Ovary (tissue), 9 donors: ENCODE results near the gene ACO2. TPM values are rescaled to one million over a fixed set of nuclear protein-coding genes. Genes with fewer than 3 reads are reported as not detected.

Experiments used
- DNase-seq, 5 donors: peaks; one replicate each; pipeline ENCODE4 v3.0.0-alpha.2; 2019 to 2020
- H3K27ac ChIP-seq, 2 donors: fragments of 200-600 bp; one replicate each; pipeline versions ENCODE4 v1.5.1 to v1.8.0; 2019 to 2022
- H3K27me3 ChIP-seq: fragments of 200-600 bp; one replicate; pipeline ENCODE4 v1.8.0; 2022
- H3K36me3 ChIP-seq: fragments of 200-600 bp; sonication (generic); one replicate; pipeline ENCODE4 v1.5.1; 2019
- H3K4me1 ChIP-seq: one replicate; pipeline ENCODE4 v1.8.1; 2013; ENCODE audit warnings: mild to moderate bottlenecking, moderate library complexity; ENCODE audit not compliant: insufficient read depth
- H3K4me3 ChIP-seq: fragments of 200-600 bp; sonication (generic); one replicate; pipeline ENCODE4 v1.5.1; 2017
- H3K9me3 ChIP-seq, 2 donors: fragments of 200-600 bp in 1 of 2; sonication (generic) in 1 of 2; one replicate each; pipeline versions ENCODE4 v1.5.1 to v1.8.1; 2013 to 2019; ENCODE audit warnings: mild to moderate bottlenecking in 1 of 2, moderate library complexity in 1 of 2
- EP300 ChIP-seq: sonication (generic); formaldehyde crosslinking; IDR thresholded peaks from one replicate; pipeline ENCODE4 v1.6.1; 2017; ENCODE audit warnings: antibody characterized with exemption
- POLR2A ChIP-seq: fragments of 450-650 bp; IDR thresholded peaks from one replicate; pipeline ENCODE4 v1.6.1; 2017; ENCODE audit warnings: antibody characterized with exemption, mild to moderate bottlenecking, moderate library complexity
- WGBS, 3 donors: extraction: QIAGEN DNeasy Blood & Tissue Kit in 1 of 3; methylation state at CpG; one replicate each; pipeline versions ENCODE4 v1.1.5 to v1.1.7; 2013 to 2017; 5-methylcytosine and 5-hydroxymethylcytosine counted together
- intact Hi-C, 4 donors: fragments of 100-400 bp; cut with DNase I; formaldehyde crosslinking; loops; one replicate each; pipeline versions ENCODE4 v1.11.0 to v1.15.1; 2022 to 2023
- polyA plus RNA-seq, 2 donors: library from polyadenylated mRNA; stranded (reverse); fragments of 200-250 nt in 1 of 2; fragments of 350-450 nt in 1 of 2; fragmentation: Illumina TruSeq in 1 of 2; extraction: RNeasy Lipid Tissue Mini Kit (QIAGEN cat#74804) in 1 of 2; gene quantifications; one replicate each; pipeline ENCODE4 v1.2.3, GENCODE V29; 2013 to 2014
- total RNA-seq, 7 donors: library from RNA; depleted of rRNA in 2 of 7; stranded (reverse); fragments of >200 nt in 2 of 7; fragmentation: NEBNext Ultra II Directional in 3 of 7; extraction: Animal tissue kit (Norgen Biotek cat#: 25700) in 3 of 7; gene quantifications; one replicate each; pipeline versions ENCODE4 v1.1.0 to v1.2.4, GENCODE V29; 2016 to 2023
- TF ChIP-seq, protein P1 (sequence below), 3 donors: fragments of 450-650 bp in 2 of 3; fragments of 200-600 bp in 1 of 3; IDR thresholded peaks; one replicate each; pipeline versions ENCODE4 v1.5.1 to v1.8.0; 2016 to 2022; ENCODE audit warnings: antibody characterized with exemption in 3 of 3, mild to moderate bottlenecking in 1 of 3
- donor health status: DM: no; HTN: no; CAD: no; lungs with moderate emphysema.
- donor health status: DM: no; HTN: no; CAD: no.
- donor health status: Bipolar disorder and iron deficiency.
- donor health status: DM: yes; HTN: yes; CAD: no.
- donor health status: DM: no; HTN: no; CAD: no.
- donor health status: DM: yes; HTN: yes; CAD: no.

Gene ACO2
- total and polyA plus RNA-seq, 9 donors: 20.6 to 99.1 (median 50.7) TPM

DNA sequence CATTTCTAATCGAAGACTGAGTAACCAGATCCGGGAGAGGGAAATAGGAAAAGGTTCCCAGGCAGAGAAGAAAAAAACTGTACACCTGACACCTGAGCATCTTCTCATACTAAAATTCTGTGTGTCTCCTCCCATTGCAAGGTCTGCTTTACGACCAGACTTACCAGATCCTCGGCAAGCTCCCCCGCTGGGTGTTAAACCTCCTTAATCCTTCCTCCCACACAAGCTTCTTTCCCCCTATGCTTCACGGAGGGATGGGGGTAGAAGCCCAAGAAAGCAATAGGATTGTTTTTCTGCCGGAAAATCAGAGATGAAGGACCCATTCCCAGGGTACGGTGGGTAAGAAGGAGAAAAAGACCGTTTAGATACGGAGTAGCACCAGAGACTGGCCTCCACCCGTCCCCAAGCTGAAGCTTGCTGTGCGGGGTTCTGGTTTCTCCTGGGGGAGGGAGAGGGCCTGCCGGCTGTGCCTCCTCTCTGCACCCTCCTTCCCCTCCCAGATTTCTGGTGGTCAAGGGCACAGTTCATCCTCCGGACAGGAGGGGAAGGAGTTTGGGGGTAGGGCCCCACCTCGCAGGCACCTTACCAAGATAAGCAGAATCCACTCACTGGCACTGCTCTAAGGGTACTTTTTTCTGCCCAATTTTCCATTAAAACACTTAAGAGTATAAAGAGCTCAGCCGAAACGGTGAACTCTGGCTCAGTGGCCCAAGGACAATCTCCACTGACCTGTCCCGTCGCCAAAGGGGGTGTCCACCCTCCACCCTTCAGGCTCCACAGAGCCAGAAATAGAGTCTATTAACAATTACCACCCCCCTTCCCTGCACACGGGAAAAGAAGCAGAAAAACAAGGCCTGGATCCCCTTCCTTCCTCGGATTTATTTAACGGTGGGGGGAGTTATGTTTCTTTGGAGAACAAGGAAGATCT is 23.5 kb upstream of the ACO2 start:
- peak overlapping the region; percentile 82 to 98 for H3K27ac ChIP-seq
- H3K4me3 ChIP-seq: peak overlapping the region; percentile 94
- peak in 4 of 5 donors; percentile 47 to 57 (median 55) for DNase-seq
- no peaks in the 10 kb centered on the region for H3K9me3 ChIP-seq
- H3K27me3 ChIP-seq: no peaks in the 10 kb centered on the region
- TF ChIP-seq EP300: no peak
- TF ChIP-seq, protein P1, sequence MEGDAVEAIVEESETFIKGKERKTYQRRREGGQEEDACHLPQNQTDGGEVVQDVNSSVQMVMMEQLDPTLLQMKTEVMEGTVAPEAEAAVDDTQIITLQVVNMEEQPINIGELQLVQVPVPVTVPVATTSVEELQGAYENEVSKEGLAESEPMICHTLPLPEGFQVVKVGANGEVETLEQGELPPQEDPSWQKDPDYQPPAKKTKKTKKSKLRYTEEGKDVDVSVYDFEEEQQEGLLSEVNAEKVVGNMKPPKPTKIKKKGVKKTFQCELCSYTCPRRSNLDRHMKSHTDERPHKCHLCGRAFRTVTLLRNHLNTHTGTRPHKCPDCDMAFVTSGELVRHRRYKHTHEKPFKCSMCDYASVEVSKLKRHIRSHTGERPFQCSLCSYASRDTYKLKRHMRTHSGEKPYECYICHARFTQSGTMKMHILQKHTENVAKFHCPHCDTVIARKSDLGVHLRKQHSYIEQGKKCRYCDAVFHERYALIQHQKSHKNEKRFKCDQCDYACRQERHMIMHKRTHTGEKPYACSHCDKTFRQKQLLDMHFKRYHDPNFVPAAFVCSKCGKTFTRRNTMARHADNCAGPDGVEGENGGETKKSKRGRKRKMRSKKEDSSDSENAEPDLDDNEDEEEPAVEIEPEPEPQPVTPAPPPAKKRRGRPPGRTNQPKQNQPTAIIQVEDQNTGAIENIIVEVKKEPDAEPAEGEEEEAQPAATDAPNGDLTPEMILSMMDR (IDR thresholded peaks at IDR 0.05): no peak
- peaks cover 6% of the 10 kb centered on the region for H3K4me1 ChIP-seq
- 0 to 1% (median 1%) methylated on average over 22 of the region's 22 CpGs for WGBS, 3 donors
- intact Hi-C loops: no loop called here
- no peaks in the 10 kb centered on the region for H3K36me3 ChIP-seq

DNA sequence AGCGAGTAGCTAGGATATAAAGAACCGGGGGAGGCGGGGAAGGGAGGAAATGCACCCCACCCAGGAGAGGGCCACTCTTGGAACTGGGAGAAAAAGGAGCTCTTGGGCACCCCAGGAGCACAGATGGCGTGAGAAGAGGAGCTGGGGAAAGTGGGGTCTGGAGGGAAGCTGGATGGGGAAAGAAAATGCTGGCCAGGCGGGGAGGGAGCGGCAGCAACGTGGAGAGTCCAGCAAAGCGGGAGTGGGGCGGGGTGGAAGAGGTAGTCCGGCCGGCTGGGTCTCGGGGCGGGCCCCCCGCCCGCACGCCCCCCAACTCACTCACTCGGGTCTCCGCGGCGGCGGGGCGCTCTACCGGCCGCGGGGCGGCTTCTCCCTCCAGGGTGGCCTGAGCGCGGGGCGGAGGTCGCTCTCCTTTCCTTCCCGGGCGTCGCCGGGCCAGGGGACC is 22.8 kb upstream of the ACO2 start:
- Histone ChIP-seq H3K27me3 (no peaks in the 10 kb centered on the region), H3K4me1 (peaks cover 6% of the 10 kb centered on the region), H3K4me3 (peak overlapping the region; percentile 94), H3K36me3 (no peaks in the 10 kb centered on the region), H3K9me3 (no peaks in the 10 kb centered on the region), H3K27ac (peak overlapping the region; percentile 82 to 98)
- peak; percentile 39 to 67 (median 60) for DNase-seq
- WGBS, 3 donors: 0 to 1% (median 1%) methylated on average over 25 to 34 of the region's 34 CpGs
- TF ChIP-seq EP300 (no peak), POLR2A (no peak)
- TF ChIP-seq, protein P1 (IDR thresholded peaks at IDR 0.05): no peak
- intact Hi-C loops: no loop called here

DNA sequence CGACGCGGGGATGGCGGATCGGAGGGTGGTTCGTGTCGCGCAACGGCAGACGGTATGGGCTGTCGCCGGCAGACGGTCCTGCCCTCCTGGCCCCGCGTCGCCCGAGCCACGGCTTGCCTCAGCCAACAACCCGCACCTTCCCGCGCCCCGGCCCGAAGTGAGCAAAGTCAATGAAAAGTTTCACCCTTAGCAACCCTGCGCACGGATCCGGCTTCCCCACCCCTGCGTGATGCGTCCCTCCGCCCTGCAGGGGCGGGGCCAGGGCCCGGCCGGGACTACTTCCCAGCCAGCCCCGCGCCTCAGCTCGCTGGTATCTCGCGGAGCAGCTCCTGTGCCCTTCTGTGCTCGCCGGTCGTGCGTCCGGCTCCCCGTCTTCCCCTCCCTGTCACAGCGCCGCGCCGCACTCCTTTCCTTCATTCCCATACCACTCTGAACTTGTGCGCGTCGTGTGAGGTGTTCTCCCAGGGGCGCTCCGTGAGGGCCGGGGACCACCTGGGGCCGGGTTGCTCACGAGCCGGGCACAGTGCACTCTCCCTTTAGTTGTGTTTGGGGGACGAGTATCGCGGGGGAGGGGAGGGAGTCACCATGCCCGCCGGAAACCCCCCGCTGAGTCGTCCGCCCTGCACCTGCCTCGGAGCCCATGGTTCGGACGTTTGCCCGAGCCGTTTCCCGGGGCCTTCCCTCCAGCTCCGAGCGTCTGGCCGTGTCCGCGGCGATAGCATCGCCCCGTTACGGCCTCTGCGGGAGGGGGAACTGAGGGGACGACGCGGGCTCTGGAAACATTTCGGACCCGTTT is 22.1 kb upstream of the ACO2 start, which contains the start of gene TOB2:
TOB2 (minus strand) TSS at position 163 of the 796 bp plus-strand sequence. CDS start 9,456 bp downstream, outside the sequence.
- intact Hi-C loops: no loop called here
- Histone ChIP-seq H3K4me3 (peak within 1 kb of the TSS; percentile 94), H3K9me3 (no peaks in the 10 kb centered on the region), H3K27ac (peak within 1 kb of the TSS; percentile 96 to 98), H3K4me1 (peaks cover 6% of the 10 kb centered on the region), H3K27me3 (no peaks in the 10 kb centered on the region), H3K36me3 (no peaks in the 10 kb centered on the region)
- TF ChIP-seq POLR2A: peak; percentile 99
- TF ChIP-seq EP300: peak; percentile 45
- TF ChIP-seq, protein P1 (IDR thresholded peaks at IDR 0.05): no peak
- DNase-seq: peak; percentile 96 to 98 (median 97)
- 0% methylated on average over 72 to 85 of the region's 85 CpGs for WGBS, 3 donors

DNA sequence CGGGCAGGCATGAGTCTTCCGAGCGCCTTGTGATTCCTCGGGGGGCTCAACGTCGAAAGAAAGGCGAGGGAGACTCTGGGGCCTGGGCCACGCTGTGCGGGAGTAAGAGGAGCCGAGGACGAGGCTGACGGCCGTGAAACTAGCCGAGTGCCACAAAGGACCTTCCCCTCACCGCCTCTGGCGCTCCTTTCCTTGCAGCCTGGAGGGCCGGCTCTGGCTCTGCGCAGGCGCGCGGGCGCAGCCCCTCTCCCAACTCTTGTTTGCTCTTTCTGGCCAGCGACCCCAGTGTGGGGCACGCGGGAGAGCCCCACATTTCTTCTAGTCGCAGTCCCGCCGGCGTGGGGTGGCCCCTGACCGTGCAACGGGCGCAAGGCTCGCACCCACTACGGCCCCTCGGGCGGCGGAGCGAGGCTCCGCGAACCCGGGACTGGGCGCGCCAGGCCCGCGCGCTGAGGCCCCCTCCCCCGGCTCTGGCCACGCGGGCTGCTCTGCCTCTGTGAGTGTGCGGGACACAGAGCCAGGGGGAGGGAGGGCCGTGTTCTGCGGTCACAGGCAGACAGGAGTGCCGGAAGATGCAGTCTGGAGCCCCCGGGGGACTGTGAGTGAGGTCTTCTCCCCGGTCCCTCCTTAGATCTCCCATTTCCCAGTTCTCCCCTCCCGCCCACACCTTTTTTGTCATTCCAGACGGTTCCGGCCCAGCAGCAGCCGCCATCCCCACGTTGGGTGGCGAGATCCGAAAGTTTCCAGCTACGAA is 21.3 kb upstream of the ACO2 start:
- DNase-seq: peak; percentile 70 to 79 (median 73)
- no peak for TF ChIP-seq EP300
- no peak for TF ChIP-seq POLR2A
- TF ChIP-seq, protein P1 (IDR thresholded peaks at IDR 0.05): no peak

More for the DNA sequence above, 21.3 kb upstream of the ACO2 start:
- Histone ChIP-seq H3K9me3 (no peaks in the 10 kb centered on the region), H3K27me3 (no peaks in the 10 kb centered on the region), H3K4me1 (peaks cover 6% of the 10 kb centered on the region), H3K4me3 (peak overlapping the region; percentile 94), H3K36me3 (no peaks in the 10 kb centered on the region), H3K27ac (peak overlapping the region; percentile 96 to 98)
- intact Hi-C loops: no loop called here
- 0 to 1% (median 0%) methylated on average over 42 to 63 of the region's 63 CpGs for WGBS, 3 donors
